ENCODE data around the gene SHMT2. TPM values are rescaled to one million over a fixed set of nuclear protein-coding genes. Genes with fewer than 3 reads are reported as not detected.

SHMT2 gene
- total and polyA plus RNA-seq, 2 experiments from 2014 or later = 125 to 387 TPM

DNA sequence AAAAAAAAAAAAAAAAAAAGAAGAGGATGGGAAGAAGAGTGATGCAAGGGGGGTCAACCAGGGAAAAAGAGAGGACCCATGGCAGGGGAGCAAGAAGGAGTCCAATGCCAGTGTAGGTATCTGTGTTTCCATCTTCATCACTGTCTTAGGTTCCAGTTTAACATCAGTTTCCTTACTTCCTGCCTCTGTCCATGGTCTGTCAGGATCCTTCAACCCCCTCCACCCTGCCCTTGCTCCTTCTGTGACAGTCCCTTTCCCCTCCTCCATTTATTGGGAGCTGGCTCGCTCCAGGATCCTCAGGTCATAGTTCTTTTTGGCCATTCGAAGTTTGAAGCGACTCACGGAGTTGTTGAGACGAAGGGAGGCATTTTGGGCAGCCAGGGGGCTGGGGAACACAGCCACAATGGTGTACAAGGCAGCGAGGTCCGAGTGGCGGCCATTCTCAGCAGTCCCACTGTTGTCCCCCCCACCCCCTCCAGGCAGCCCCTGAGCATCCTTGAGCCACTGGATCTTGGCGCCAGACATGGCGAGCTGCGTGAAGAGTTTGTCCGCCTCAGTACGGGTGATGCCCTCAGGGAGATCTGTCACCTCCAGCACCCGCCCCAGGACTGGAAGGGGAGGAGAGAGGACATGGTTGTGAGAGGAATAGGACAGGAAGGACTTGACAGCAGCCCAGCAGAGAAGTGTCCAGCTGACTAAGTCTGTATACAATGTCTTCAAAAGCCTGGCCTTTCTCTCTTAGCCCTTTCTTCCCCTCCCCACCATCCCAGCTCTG lies 25.2 kb downstream of the SHMT2 start:
- Histone ChIP-seq H3K36me3 (ENCODE audit: insufficient read depth) (no peaks in the 10 kb centered on the region), H3K4me1 (ENCODE audit: insufficient read depth) (peaks cover 12% of the 10 kb centered on the region), H4K20me1 (replicated peaks; ENCODE audit: insufficient read depth) (no peaks in the 10 kb centered on the region), H2AFZ (no peak overlapping the region), H3F3A (replicated peaks; ENCODE audit: low read depth) (no peaks in the 10 kb centered on the region; the same call in 1 of the 2 replicates), H3K9me2 (ENCODE audit: insufficient read depth) (no peaks in the 10 kb centered on the region), H3K79me2 (replicated peaks; ENCODE audit: insufficient read depth) (no peaks in the 10 kb centered on the region), H3K27ac (ENCODE audit: low read depth) (no peak overlapping the region), H3K4me2 (no peak overlapping the region), H3K27me3 (ENCODE audit: insufficient read depth) (no peaks in the 10 kb centered on the region), H3K4me3 (no peak overlapping the region)
- TF ChIP-seq, protein P1, sequence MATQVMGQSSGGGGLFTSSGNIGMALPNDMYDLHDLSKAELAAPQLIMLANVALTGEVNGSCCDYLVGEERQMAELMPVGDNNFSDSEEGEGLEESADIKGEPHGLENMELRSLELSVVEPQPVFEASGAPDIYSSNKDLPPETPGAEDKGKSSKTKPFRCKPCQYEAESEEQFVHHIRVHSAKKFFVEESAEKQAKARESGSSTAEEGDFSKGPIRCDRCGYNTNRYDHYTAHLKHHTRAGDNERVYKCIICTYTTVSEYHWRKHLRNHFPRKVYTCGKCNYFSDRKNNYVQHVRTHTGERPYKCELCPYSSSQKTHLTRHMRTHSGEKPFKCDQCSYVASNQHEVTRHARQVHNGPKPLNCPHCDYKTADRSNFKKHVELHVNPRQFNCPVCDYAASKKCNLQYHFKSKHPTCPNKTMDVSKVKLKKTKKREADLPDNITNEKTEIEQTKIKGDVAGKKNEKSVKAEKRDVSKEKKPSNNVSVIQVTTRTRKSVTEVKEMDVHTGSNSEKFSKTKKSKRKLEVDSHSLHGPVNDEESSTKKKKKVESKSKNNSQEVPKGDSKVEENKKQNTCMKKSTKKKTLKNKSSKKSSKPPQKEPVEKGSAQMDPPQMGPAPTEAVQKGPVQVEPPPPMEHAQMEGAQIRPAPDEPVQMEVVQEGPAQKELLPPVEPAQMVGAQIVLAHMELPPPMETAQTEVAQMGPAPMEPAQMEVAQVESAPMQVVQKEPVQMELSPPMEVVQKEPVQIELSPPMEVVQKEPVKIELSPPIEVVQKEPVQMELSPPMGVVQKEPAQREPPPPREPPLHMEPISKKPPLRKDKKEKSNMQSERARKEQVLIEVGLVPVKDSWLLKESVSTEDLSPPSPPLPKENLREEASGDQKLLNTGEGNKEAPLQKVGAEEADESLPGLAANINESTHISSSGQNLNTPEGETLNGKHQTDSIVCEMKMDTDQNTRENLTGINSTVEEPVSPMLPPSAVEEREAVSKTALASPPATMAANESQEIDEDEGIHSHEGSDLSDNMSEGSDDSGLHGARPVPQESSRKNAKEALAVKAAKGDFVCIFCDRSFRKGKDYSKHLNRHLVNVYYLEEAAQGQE (IDR thresholded peaks at IDR 0.05; ENCODE audit: unreplicated experiment) = peak; percentile 59
- TF ChIP-seq ZNF331 (CRISPR knock-in tag; IDR thresholded peaks at IDR 0.05; ENCODE audit: low read depth) = no peak
- TF ChIP-seq POLR2AphosphoS5 (IDR thresholded peaks at IDR 0.05; ENCODE audit: low read depth) = no peak
- no peak for TF ChIP-seq EZH2phosphoT487 (IDR thresholded peaks at IDR 0.05; ENCODE audit: unreplicated experiment)
- no peak for TF ChIP-seq NANOG (IDR thresholded peaks at IDR 0.05; ENCODE audit: borderline replicate concordance)
- TF ChIP-seq CREB1 (CRISPR knock-in tag; IDR thresholded peaks at IDR 0.05; ENCODE audit: low read depth) = no peak
- TF ChIP-seq, protein P2, sequence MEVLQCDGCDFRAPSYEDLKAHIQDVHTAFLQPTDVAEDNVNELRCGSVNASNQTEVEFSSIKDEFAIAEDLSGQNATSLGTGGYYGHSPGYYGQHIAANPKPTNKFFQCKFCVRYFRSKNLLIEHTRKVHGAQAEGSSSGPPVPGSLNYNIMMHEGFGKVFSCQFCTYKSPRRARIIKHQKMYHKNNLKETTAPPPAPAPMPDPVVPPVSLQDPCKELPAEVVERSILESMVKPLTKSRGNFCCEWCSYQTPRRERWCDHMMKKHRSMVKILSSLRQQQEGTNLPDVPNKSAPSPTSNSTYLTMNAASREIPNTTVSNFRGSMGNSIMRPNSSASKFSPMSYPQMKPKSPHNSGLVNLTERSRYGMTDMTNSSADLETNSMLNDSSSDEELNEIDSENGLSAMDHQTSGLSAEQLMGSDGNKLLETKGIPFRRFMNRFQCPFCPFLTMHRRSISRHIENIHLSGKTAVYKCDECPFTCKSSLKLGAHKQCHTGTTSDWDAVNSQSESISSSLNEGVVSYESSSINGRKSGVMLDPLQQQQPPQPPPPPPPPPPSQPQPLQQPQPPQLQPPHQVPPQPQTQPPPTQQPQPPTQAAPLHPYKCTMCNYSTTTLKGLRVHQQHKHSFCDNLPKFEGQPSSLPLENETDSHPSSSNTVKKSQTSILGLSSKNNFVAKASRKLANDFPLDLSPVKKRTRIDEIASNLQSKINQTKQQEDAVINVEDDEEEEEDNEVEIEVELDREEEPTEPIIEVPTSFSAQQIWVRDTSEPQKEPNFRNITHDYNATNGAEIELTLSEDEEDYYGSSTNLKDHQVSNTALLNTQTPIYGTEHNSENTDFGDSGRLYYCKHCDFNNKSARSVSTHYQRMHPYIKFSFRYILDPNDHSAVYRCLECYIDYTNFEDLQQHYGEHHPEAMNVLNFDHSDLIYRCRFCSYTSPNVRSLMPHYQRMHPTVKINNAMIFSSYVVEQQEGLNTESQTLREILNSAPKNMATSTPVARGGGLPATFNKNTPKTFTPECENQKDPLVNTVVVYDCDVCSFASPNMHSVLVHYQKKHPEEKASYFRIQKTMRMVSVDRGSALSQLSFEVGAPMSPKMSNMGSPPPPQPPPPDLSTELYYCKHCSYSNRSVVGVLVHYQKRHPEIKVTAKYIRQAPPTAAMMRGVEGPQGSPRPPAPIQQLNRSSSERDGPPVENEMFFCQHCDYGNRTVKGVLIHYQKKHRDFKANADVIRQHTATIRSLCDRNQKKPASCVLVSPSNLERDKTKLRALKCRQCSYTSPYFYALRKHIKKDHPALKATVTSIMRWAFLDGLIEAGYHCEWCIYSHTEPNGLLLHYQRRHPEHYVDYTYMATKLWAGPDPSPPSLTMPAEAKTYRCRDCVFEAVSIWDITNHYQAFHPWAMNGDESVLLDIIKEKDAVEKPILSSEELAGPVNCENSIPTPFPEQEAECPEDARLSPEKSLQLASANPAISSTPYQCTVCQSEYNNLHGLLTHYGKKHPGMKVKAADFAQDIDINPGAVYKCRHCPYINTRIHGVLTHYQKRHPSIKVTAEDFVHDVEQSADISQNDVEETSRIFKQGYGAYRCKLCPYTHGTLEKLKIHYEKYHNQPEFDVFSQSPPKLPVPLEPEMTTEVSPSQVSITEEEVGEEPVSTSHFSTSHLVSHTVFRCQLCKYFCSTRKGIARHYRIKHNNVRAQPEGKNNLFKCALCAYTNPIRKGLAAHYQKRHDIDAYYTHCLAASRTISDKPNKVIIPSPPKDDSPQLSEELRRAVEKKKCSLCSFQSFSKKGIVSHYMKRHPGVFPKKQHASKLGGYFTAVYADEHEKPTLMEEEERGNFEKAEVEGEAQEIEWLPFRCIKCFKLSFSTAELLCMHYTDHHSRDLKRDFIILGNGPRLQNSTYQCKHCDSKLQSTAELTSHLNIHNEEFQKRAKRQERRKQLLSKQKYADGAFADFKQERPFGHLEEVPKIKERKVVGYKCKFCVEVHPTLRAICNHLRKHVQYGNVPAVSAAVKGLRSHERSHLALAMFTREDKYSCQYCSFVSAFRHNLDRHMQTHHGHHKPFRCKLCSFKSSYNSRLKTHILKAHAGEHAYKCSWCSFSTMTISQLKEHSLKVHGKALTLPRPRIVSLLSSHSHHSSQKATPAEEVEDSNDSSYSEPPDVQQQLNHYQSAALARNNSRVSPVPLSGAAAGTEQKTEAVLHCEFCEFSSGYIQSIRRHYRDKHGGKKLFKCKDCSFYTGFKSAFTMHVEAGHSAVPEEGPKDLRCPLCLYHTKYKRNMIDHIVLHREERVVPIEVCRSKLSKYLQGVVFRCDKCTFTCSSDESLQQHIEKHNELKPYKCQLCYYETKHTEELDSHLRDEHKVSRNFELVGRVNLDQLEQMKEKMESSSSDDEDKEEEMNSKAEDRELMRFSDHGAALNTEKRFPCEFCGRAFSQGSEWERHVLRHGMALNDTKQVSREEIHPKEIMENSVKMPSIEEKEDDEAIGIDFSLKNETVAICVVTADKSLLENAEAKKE (CRISPR knock-in tag; IDR thresholded peaks at IDR 0.05) = no peak
- TF ChIP-seq EZH2 (IDR thresholded peaks at IDR 0.05; ENCODE audit: low read depth, unreplicated experiment) = no peak
- no peak for ATAC-seq
- no peak overlapping the region for H3K27ac Mint-ChIP-seq
- no peaks in the 10 kb centered on the region for H3K9me3 Mint-ChIP-seq
- H3K27me3 Mint-ChIP-seq (ENCODE audit: insufficient read depth, low read depth, poor library complexity) = no peaks in the 10 kb centered on the region
- peaks cover 5% of the 10 kb centered on the region; the same call in 1 of the 3 replicates for H3K36me3 Mint-ChIP-seq (ENCODE audit: low read depth)
- no peak overlapping the region for H3K4me3 Mint-ChIP-seq
- DNase-seq (ENCODE audit: low spot score) = peak; percentile 11
- peaks cover 12% of the 10 kb centered on the region for H3K4me1 Mint-ChIP-seq
